HCT116 (cell line): ENCODE data around the gene CFAP46. TPM values are rescaled to one million over a fixed set of nuclear protein-coding genes. Genes with fewer than 3 reads are reported as not detected.

Source experiments
- ATAC-seq: fragments of 200-7000 bp; cut with Tn5 transposase; 2 replicates; pipeline ENCODE4 v1.9.1; 2020; ENCODE audit warnings: mild to moderate bottlenecking, moderate library complexity
- BruUV-seq: library from RNA; stranded (reverse); fragments of 400-500 nt; replicated peaks from 2 replicates; lab custom pipeline; 2021; lab: Mats Ljungman, UMichigan
- CTCF ChIA-PET: fragments of 300-600 bp; sonication (Branson Sonifier 250); formaldehyde crosslinking; loops from one replicate; lab custom pipeline; 2021; ENCODE audit warnings: antibody characterized with exemption; lab: Charles Lee
- POLR2A ChIA-PET: fragments of 300-600, 350-600 bp; sonication (Branson Sonifier 250); formaldehyde crosslinking; loops from one replicate; lab custom pipeline; 2021; ENCODE audit warnings: antibody characterized with exemption; lab: Charles Lee
- RAD21 ChIA-PET, 2 experiments: fragments of 300-600 bp; sonication (Branson Sonifier 250); formaldehyde crosslinking; loops; one replicate each; lab custom pipeline; 2023; ENCODE audit warnings: low total read pairs in 2 of 2; ENCODE audit not compliant: uncharacterized antibody in 2 of 2, unreplicated experiment in 2 of 2, low non-redundant PET in 1 of 2; lab: Charles Lee
- DNase-seq: peaks from one replicate; pipeline ENCODE4 v3.0.0-alpha.2; 2010; ENCODE audit warnings: low read depth, low spot score
- H2AFZ ChIP-seq: fragments of 200-600 bp; shearing (Covaris generic), sonication (generic); 2 replicates; pipeline ENCODE4 v1.6.1; 2017; ENCODE audit warnings: low read depth, mixed run types, mixed read lengths, antibody characterized with exemption, low read length; ENCODE audit not compliant: poor library complexity, severe bottlenecking
- H3K27ac ChIP-seq: 2 replicates; pipeline ENCODE4 v1.5.1; 2012; ENCODE audit warnings: low read depth, low read length
- H3K27me3 ChIP-seq: fragments of 200-600 bp; sonication (generic); 2 replicates; pipeline ENCODE4 v1.6.1; 2016; ENCODE audit warnings: mixed run types, low read length, mixed read lengths; ENCODE audit not compliant: insufficient read depth
- H3K36me3 ChIP-seq, 2 experiments: fragments of 200-500 bp in 1 of 2; fragments of 200-600 bp in 1 of 2; sonication (Bioruptor generic) in 1 of 2; sonication (generic) in 1 of 2; 2 replicates each; pipeline versions ENCODE4 v1.5.1 to v1.6.1; 2014 to 2016; ENCODE audit warnings: low read length in 2 of 2, inconsistent platforms in 1 of 2, mixed read lengths in 1 of 2, mixed run types in 1 of 2; ENCODE audit not compliant: insufficient read depth in 2 of 2, control insufficient read depth in 1 of 2
- H3K4me1 ChIP-seq, 2 experiments: fragments of 200-600 bp in 1 of 2; sonication (generic) in 1 of 2; 2 replicates each; pipeline versions ENCODE4 v1.5.1 to v1.6.1; 2012 to 2017; ENCODE audit warnings: low read length in 2 of 2, inconsistent platforms in 1 of 2, mild to moderate bottlenecking in 1 of 2, mixed read lengths in 1 of 2, mixed run types in 1 of 2, moderate library complexity in 1 of 2; ENCODE audit not compliant: insufficient read depth in 2 of 2, control insufficient read depth in 1 of 2
- H3K4me2 ChIP-seq: fragments of 200-600 bp; sonication (generic); 2 replicates; pipeline ENCODE4 v1.6.1; 2017; ENCODE audit warnings: mixed run types, low read length, mixed read lengths
- H3K4me3 ChIP-seq, 2 experiments: fragments of 200-600 bp in 1 of 2; sonication (generic) in 1 of 2; replicated peaks in 1 of 2; 2 replicates each; pipeline ENCODE4 v1.5.1; 2011 to 2016; ENCODE audit warnings: low read length in 2 of 2, control low read depth in 1 of 2, low read depth in 1 of 2, mild to moderate bottlenecking in 1 of 2, mixed read lengths in 1 of 2, mixed run types in 1 of 2
- H3K79me2 ChIP-seq: fragments of 200-600 bp; sonication (generic); 2 replicates; pipeline ENCODE4 v1.6.1; 2017; ENCODE audit warnings: mild to moderate bottlenecking, mixed run types, low read length, moderate library complexity, mixed read lengths; ENCODE audit not compliant: insufficient read depth
- H3K9ac ChIP-seq: fragments of 200-600 bp; sonication (generic); 2 replicates; pipeline ENCODE4 v1.6.1; 2016; ENCODE audit warnings: low read length, mixed read lengths
- H3K9me2 ChIP-seq: fragments of 200-600 bp; sonication (generic), shearing (Covaris generic); 2 replicates; pipeline ENCODE4 v1.6.1; 2017; ENCODE audit warnings: mixed run types, mild to moderate bottlenecking, moderate library complexity; ENCODE audit not compliant: insufficient read depth
- H3K9me3 ChIP-seq, 2 experiments: fragments of 200-500 bp in 1 of 2; fragments of 200-600 bp in 1 of 2; sonication (Bioruptor generic) in 1 of 2; sonication (generic) in 1 of 2; 2 replicates each; pipeline ENCODE4 v1.6.1; 2014 to 2017; ENCODE audit warnings: low read length in 2 of 2, mixed read lengths in 2 of 2, inconsistent platforms in 1 of 2, low read depth in 1 of 2, mild to moderate bottlenecking in 1 of 2, mixed run types in 1 of 2, moderate library complexity in 1 of 2; ENCODE audit not compliant: control insufficient read depth in 1 of 2, insufficient read depth in 1 of 2
- H4K20me1 ChIP-seq: fragments of 200-600 bp; sonication (generic), shearing (Covaris generic); 2 replicates; pipeline ENCODE4 v1.6.1; 2017; ENCODE audit warnings: mixed run types, mild to moderate bottlenecking, moderate library complexity; ENCODE audit not compliant: insufficient read depth
- CBX3 ChIP-seq: IDR thresholded peaks from 2 replicates; pipeline ENCODE4 v1.6.1; 2012; ENCODE audit warnings: low read depth
- CEBPB ChIP-seq: IDR thresholded peaks from 2 replicates; pipeline ENCODE4 v1.6.1; 2012; ENCODE audit warnings: low read depth
- EGR1 ChIP-seq: IDR thresholded peaks from 2 replicates; pipeline ENCODE4 v1.6.1; 2012; ENCODE audit warnings: low read depth
- ELF1 ChIP-seq: IDR thresholded peaks from 2 replicates; pipeline ENCODE4 v1.6.1; 2012; ENCODE audit warnings: low read depth, borderline replicate concordance
- EZH2 ChIP-seq: fragments of 200-600 bp; sonication (generic); IDR thresholded peaks from 2 replicates; pipeline ENCODE4 v1.6.1; 2017; ENCODE audit warnings: antibody characterized with exemption, mixed run types
- EZH2phosphoT487 ChIP-seq: fragments of 200-600 bp; IDR thresholded peaks from 2 replicates; pipeline ENCODE4 v1.6.1; 2018; ENCODE audit warnings: antibody characterized with exemption, borderline replicate concordance
- FOSL1 ChIP-seq: IDR thresholded peaks from 2 replicates; pipeline ENCODE4 v1.6.1; 2012; ENCODE audit warnings: low read depth
- JUND ChIP-seq: IDR thresholded peaks from 2 replicates; pipeline ENCODE4 v1.6.1; 2012
- RAD21 ChIP-seq: IDR thresholded peaks from 2 replicates; pipeline ENCODE4 v1.6.1; 2012; ENCODE audit warnings: low read depth, mild to moderate bottlenecking
- SIN3A ChIP-seq: IDR thresholded peaks from 2 replicates; pipeline ENCODE4 v1.6.1; 2012; ENCODE audit warnings: low read depth
- SP1 ChIP-seq: IDR thresholded peaks from 2 replicates; pipeline ENCODE4 v1.6.1; 2012; ENCODE audit warnings: low read depth
- SRF ChIP-seq: IDR thresholded peaks from 2 replicates; pipeline ENCODE4 v1.6.1; 2012; ENCODE audit warnings: low read depth
- YY1 ChIP-seq: IDR thresholded peaks from 2 replicates; pipeline ENCODE4 v1.6.1; 2011; ENCODE audit warnings: low read length, low read depth, moderate library complexity, mild to moderate bottlenecking; ENCODE audit not compliant: insufficient replicate concordance; ENCODE audit errors: extremely low read depth
- ZFX ChIP-seq: fragments of 450-650 bp; IDR thresholded peaks from 2 replicates; pipeline ENCODE4 v1.6.1; 2017
- ZNF274 ChIP-seq: fragments of 200-500 bp; sonication (Bioruptor generic); IDR thresholded peaks from 2 replicates; pipeline ENCODE4 v1.6.1; 2014; ENCODE audit warnings: mild to moderate bottlenecking, low read depth, low read length, inconsistent platforms
- intact Hi-C: fragments of 100-400 bp; cut with micrococcal nuclease; formaldehyde crosslinking; loops from 2 replicates; pipeline ENCODE4 v1.10.0; 2022
- total RNA-seq: library from RNA; stranded (reverse); gene quantifications from one replicate; pipeline ENCODE4 v1.2.1, GENCODE V29; 2021; ENCODE audit not compliant: unreplicated experiment
- TF ChIP-seq, protein P1 (sequence below): IDR thresholded peaks from 2 replicates; pipeline ENCODE4 v1.6.1; 2012; ENCODE audit warnings: low read depth
- TF ChIP-seq, protein P2 (sequence below), 3 experiments: fragments of 200-600 bp in 1 of 3; sonication (generic) in 1 of 3; IDR thresholded peaks in 2 of 3; conservative IDR thresholded peaks in 1 of 3; 2 replicates each; pipeline ENCODE4 v1.5.1; 2012 to 2017; ENCODE audit warnings: low read depth in 2 of 3, low read length in 2 of 3, antibody characterized with exemption in 1 of 3, borderline replicate concordance in 1 of 3, control low read depth in 1 of 3, mild to moderate bottlenecking in 1 of 3, mixed read lengths in 1 of 3, mixed run types in 1 of 3, moderate library complexity in 1 of 3; ENCODE audit not compliant: insufficient read depth in 1 of 3
- TF ChIP-seq, protein P3 (sequence below): IDR thresholded peaks from 2 replicates; pipeline ENCODE4 v1.6.1; 2012

Gene CFAP46
- total RNA-seq, 1 experiment from 2014 or later, result 1.4 TPM

DNA sequence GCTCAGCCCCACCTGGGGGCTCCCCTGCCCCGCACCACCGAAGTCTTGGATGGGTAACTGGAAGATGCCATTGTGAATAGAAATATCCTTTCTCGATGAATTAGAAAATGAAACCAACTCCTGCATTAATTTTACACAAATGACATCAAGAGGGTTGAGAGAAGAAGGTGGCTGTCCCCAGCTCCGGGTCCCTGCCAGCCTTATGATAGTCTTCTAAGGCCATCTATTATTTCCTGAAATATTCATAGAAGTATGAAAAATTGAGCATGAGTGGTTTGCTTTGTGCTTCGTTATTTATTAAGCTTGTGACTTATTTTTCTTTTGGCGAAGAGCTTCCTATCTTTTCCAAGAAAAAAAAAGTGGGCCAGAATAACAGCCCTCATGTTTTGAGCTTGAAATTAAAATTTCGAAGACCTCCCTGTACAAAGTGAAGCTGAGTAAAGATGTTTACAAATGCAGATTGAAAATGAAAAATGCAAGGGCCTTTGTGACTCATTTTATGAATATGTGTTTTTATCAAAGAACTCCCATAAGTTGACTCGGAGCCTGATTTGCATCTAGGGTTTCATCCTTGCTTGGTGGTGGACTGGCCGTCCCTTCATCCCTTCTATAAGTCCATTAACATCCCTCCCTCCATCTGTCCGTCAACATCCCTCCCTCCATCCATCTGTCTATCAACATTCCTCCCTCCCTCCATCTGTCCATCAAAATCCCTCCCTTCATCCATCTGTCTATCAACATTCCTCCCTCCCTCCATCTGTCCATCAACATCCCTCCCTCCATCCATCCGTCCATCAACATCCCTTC lies 20.5 kb upstream of the CFAP46 start:
- no TSS peak for BruUV-seq
- DNase-seq (no peak), ATAC-seq (no peak)
- Histone ChIP-seq H3K27me3 (no peaks in the 10 kb centered on the region), H3K9ac (no peak overlapping the region), H3K27ac (no peak overlapping the region), H4K20me1 (no peaks in the 10 kb centered on the region), H2AFZ (no peak overlapping the region), H3K4me2 (no peak overlapping the region), H3K9me2 (no peaks in the 10 kb centered on the region), H3K9me3 (no peaks in the 10 kb centered on the region), H3K36me3 (no peaks in the 10 kb centered on the region), H3K79me2 (no peaks in the 10 kb centered on the region), H3K4me3 (no peak overlapping the region), H3K4me1 (no peaks in the 10 kb centered on the region)
- no peak for TF ChIP-seq ZFX
- TF ChIP-seq JUND, result no peak
- TF ChIP-seq EZH2, result no peak
- no peak for TF ChIP-seq RAD21
- TF ChIP-seq, protein P1, sequence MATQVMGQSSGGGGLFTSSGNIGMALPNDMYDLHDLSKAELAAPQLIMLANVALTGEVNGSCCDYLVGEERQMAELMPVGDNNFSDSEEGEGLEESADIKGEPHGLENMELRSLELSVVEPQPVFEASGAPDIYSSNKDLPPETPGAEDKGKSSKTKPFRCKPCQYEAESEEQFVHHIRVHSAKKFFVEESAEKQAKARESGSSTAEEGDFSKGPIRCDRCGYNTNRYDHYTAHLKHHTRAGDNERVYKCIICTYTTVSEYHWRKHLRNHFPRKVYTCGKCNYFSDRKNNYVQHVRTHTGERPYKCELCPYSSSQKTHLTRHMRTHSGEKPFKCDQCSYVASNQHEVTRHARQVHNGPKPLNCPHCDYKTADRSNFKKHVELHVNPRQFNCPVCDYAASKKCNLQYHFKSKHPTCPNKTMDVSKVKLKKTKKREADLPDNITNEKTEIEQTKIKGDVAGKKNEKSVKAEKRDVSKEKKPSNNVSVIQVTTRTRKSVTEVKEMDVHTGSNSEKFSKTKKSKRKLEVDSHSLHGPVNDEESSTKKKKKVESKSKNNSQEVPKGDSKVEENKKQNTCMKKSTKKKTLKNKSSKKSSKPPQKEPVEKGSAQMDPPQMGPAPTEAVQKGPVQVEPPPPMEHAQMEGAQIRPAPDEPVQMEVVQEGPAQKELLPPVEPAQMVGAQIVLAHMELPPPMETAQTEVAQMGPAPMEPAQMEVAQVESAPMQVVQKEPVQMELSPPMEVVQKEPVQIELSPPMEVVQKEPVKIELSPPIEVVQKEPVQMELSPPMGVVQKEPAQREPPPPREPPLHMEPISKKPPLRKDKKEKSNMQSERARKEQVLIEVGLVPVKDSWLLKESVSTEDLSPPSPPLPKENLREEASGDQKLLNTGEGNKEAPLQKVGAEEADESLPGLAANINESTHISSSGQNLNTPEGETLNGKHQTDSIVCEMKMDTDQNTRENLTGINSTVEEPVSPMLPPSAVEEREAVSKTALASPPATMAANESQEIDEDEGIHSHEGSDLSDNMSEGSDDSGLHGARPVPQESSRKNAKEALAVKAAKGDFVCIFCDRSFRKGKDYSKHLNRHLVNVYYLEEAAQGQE, result no peak
- TF ChIP-seq, protein P2, sequence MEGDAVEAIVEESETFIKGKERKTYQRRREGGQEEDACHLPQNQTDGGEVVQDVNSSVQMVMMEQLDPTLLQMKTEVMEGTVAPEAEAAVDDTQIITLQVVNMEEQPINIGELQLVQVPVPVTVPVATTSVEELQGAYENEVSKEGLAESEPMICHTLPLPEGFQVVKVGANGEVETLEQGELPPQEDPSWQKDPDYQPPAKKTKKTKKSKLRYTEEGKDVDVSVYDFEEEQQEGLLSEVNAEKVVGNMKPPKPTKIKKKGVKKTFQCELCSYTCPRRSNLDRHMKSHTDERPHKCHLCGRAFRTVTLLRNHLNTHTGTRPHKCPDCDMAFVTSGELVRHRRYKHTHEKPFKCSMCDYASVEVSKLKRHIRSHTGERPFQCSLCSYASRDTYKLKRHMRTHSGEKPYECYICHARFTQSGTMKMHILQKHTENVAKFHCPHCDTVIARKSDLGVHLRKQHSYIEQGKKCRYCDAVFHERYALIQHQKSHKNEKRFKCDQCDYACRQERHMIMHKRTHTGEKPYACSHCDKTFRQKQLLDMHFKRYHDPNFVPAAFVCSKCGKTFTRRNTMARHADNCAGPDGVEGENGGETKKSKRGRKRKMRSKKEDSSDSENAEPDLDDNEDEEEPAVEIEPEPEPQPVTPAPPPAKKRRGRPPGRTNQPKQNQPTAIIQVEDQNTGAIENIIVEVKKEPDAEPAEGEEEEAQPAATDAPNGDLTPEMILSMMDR (IDR thresholded peaks at IDR 0.05 in 2 of 3, conservative IDR thresholded peaks at IDR 0.05 in 1 of 3; ENCODE audit: borderline replicate concordance in 1 of 3, insufficient read depth in 1 of 3, low read depth in 2 of 3, low read length in 2 of 3), result no peak
- no peak for TF ChIP-seq EZH2phosphoT487
- TF ChIP-seq EGR1, result no peak
- no peak for TF ChIP-seq YY1
- TF ChIP-seq SIN3A, result no peak
- no peak for TF ChIP-seq SP1
- no peak for TF ChIP-seq CBX3
- no peak for TF ChIP-seq ZNF274
- TF ChIP-seq, protein P3, sequence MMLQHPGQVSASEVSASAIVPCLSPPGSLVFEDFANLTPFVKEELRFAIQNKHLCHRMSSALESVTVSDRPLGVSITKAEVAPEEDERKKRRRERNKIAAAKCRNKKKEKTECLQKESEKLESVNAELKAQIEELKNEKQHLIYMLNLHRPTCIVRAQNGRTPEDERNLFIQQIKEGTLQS, result no peak
- TF ChIP-seq CEBPB, result no peak
- no peak for TF ChIP-seq ELF1
- no peak for TF ChIP-seq SRF
- TF ChIP-seq FOSL1, result no peak
- ChIA-PET CTCF (no interaction called here), RAD21 (no interaction called here), POLR2A (no interaction called here)
- intact Hi-C loops, result no loop called here
